Measurements from ENCODE around the gene LIN7B.

Gene LIN7B

GRCh38 chr19:49091391-49092038 is 22.7 kb upstream of the LIN7B start:
- H3K36me3 ChIP-seq (ENCODE audit: control insufficient read depth, low read length), result peaks cover 88% of the 10 kb centered on the region
- peaks cover 13% of the 10 kb centered on the region for H3K4me1 ChIP-seq (ENCODE audit: control insufficient read depth, low read length)
- peaks cover 3% of the 10 kb centered on the region for H3F3A ChIP-seq (ENCODE audit: control insufficient read depth, insufficient read depth)
- peaks cover 87% of the 10 kb centered on the region for H3K79me2 ChIP-seq (ENCODE audit: control insufficient read depth, low read length)
- no peak overlapping the region for H3K4me2 ChIP-seq (ENCODE audit: low read length)
- no peak overlapping the region for H3K27ac ChIP-seq (ENCODE audit: low read depth, low read length)
- no peaks in the 10 kb centered on the region for H3K27me3 ChIP-seq (ENCODE audit: control insufficient read depth, low read length)
- H4K20me1 ChIP-seq (ENCODE audit: control insufficient read depth, insufficient read depth, low read depth, low read length), result peaks cover 29% of the 10 kb centered on the region
- no peaks in the 10 kb centered on the region for H3K9me3 ChIP-seq (ENCODE audit: control insufficient read depth, insufficient read depth, low read length)
- H3K4me3 ChIP-seq (ENCODE audit: low read length), result no peak overlapping the region
- TF ChIP-seq EZH2phosphoT487 (IDR thresholded peaks at IDR 0.05; ENCODE audit: borderline replicate concordance, low read length) (no peak), CTCF (IDR thresholded peaks at IDR 0.05; ENCODE audit: low read depth, low read length, poor library complexity, severe bottlenecking) (no peak)
- H3K9me2 ChIP-seq (replicated peaks; ENCODE audit: control insufficient read depth, low read length), result no peaks in the 10 kb centered on the region

- Histone ChIP-seq H3K9me2 (replicated peaks; ENCODE audit: control insufficient read depth, low read length) (no peaks in the 10 kb centered on the region), H3K36me3 (ENCODE audit: control insufficient read depth, low read length) (peaks cover 87% of the 10 kb centered on the region), H4K20me1 (ENCODE audit: control insufficient read depth, insufficient read depth, low read depth, low read length) (peaks cover 17% of the 10 kb centered on the region)
Observed at GRCh38 chr19:49092686-49093085, 21.5 kb upstream of the LIN7B start.

GRCh38 chr19:49094505-49095482 is 19.4 kb upstream of the LIN7B start:
- TF ChIP-seq CTCF (IDR thresholded peaks at IDR 0.05; ENCODE audit: low read depth, low read length, poor library complexity, severe bottlenecking), result no peak
- TF ChIP-seq EZH2phosphoT487 (IDR thresholded peaks at IDR 0.05; ENCODE audit: borderline replicate concordance, low read length), result no peak
- Histone ChIP-seq H3K4me3 (ENCODE audit: low read length) (no peak overlapping the region), H3K4me1 (ENCODE audit: control insufficient read depth, low read length) (no peaks in the 10 kb centered on the region), H3K79me2 (ENCODE audit: control insufficient read depth, low read length) (peaks cover 76% of the 10 kb centered on the region), H3K9me2 (replicated peaks; ENCODE audit: control insufficient read depth, low read length) (no peaks in the 10 kb centered on the region), H3K9me3 (ENCODE audit: control insufficient read depth, insufficient read depth, low read length) (no peaks in the 10 kb centered on the region), H3K4me2 (ENCODE audit: low read length) (no peak overlapping the region), H3K27ac (ENCODE audit: low read depth, low read length) (no peak overlapping the region), H3K36me3 (ENCODE audit: control insufficient read depth, low read length) (peaks cover 92% of the 10 kb centered on the region), H3F3A (ENCODE audit: control insufficient read depth, insufficient read depth) (peaks cover 11% of the 10 kb centered on the region), H4K20me1 (ENCODE audit: control insufficient read depth, insufficient read depth, low read depth, low read length) (peaks cover 23% of the 10 kb centered on the region; the same call in 1 of the 2 replicates), H3K27me3 (ENCODE audit: control insufficient read depth, low read length) (no peaks in the 10 kb centered on the region)

More at GRCh38 chr19:49092686-49093085, 21.5 kb upstream of the LIN7B start:
- H3K4me3 ChIP-seq (ENCODE audit: low read length), result no peak overlapping the region
- H3K4me1 ChIP-seq (ENCODE audit: control insufficient read depth, low read length), result peaks cover 1% of the 10 kb centered on the region
- TF ChIP-seq EZH2phosphoT487 (IDR thresholded peaks at IDR 0.05; ENCODE audit: borderline replicate concordance, low read length) (no peak), CTCF (IDR thresholded peaks at IDR 0.05; ENCODE audit: low read depth, low read length, poor library complexity, severe bottlenecking) (no peak)
- peaks cover 11% of the 10 kb centered on the region for H3F3A ChIP-seq (ENCODE audit: control insufficient read depth, insufficient read depth)
- H3K9me3 ChIP-seq (ENCODE audit: control insufficient read depth, insufficient read depth, low read length), result no peaks in the 10 kb centered on the region
- H3K79me2 ChIP-seq (ENCODE audit: control insufficient read depth, low read length), result peaks cover 82% of the 10 kb centered on the region
- no peak overlapping the region for H3K4me2 ChIP-seq (ENCODE audit: low read length)
- no peak overlapping the region for H3K27ac ChIP-seq (ENCODE audit: low read depth, low read length)
- no peaks in the 10 kb centered on the region for H3K27me3 ChIP-seq (ENCODE audit: control insufficient read depth, low read length)

Measured in DOHH2 (cell line).